BLaER1 (cell line): Measurements from ENCODE around the gene MRPS23.

Experiments
- H3K27ac ChIP-seq: shearing (Covaris generic); formaldehyde crosslinking; 2 replicates; pipeline ENCODE4 v1.8.1; 2022
- H3K27me3 ChIP-seq: shearing (Covaris generic); formaldehyde crosslinking; 2 replicates; pipeline ENCODE4 v1.8.1; 2022
- H3K36me3 ChIP-seq: shearing (Covaris generic); formaldehyde crosslinking; 2 replicates; pipeline ENCODE4 v1.8.1; 2022
- H3K4me1 ChIP-seq: shearing (Covaris generic); formaldehyde crosslinking; 2 replicates; pipeline ENCODE4 v1.8.1; 2022
- H3K4me2 ChIP-seq: shearing (Covaris generic); formaldehyde crosslinking; 2 replicates; pipeline ENCODE4 v1.8.1; 2022
- H3K4me3 ChIP-seq: shearing (Covaris generic); formaldehyde crosslinking; 2 replicates; pipeline ENCODE4 v1.8.1; 2022
- H3K9ac ChIP-seq: shearing (Covaris generic); formaldehyde crosslinking; 2 replicates; pipeline ENCODE4 v1.8.1; 2022
- H3K9me3 ChIP-seq: shearing (Covaris generic); formaldehyde crosslinking; 2 replicates; pipeline ENCODE4 v1.8.1; 2022
- H4K20me1 ChIP-seq: shearing (Covaris generic); formaldehyde crosslinking; 2 replicates; pipeline ENCODE4 v1.8.1; 2022
- Cebpa-rat ChIP-seq: shearing (Covaris generic); IDR thresholded peaks from 2 replicates; pipeline ENCODE4 v1.8.1; 2022

The MRPS23 gene

DNA sequence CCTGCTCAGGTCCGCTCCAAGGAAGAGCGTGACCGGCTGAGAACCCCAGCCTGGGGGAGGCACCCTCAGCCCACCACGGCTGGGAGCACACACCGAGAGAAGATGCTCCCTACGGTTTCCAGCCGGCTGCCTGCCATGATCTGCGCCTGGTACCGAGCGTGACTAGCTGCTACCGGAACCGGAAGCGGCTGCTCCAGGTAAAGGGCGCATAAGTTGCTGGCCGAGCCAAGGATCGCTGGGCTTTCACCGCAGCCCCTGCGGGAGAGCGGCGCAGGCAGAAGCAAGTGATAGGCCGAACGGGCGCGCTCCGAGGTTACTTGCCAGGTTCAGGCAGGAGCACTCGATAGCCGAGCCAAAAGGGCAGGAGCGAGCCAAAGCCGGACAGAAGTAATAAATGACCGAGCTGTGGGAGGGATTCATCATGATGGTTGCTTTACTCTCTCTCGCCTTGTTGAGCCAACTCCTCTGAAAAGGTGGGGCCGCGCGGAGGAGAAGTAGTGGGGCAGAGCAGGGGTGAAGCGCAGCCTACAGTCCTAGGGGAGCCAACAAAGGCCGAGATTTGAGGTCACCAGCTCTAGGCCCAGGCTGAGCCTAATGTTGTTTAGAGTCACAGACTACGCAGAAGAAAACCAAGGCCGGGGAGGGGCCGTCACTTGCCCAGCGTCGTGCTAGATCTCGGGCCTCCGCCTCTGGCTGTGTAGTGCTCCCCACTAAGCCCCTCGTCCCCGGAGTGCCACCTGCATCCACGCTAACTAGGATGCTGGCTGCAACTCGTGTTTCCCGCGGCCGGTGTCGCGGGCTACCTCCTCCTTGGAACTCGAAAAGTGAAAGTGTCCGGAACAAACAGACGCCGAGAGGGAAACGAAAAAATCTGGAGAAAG, at the start of gene MRPS23:
Gene MRPS23, minus strand, starts transcription at position 171 of the 881 bp plus-strand sequence. Its CDS starts 34 bp downstream, at position 137.
- H3K27ac ChIP-seq: peak within 1 kb of the TSS; percentile 88
- peaks cover 32% of the 10 kb centered on the region for H3K36me3 ChIP-seq
- H3K27me3 ChIP-seq: no peaks in the 10 kb centered on the region
- no peak for TF ChIP-seq Cebpa-rat
- H3K4me1 ChIP-seq: peaks cover 40% of the 10 kb centered on the region
- H3K4me3 ChIP-seq: peak within 1 kb of the TSS; percentile 85
- peak within 1 kb of the TSS; percentile 87 for H3K9ac ChIP-seq
- H3K4me2 ChIP-seq: peak within 1 kb of the TSS; percentile 97
- H3K9me3 ChIP-seq: no peaks in the 10 kb centered on the region
- H4K20me1 ChIP-seq: peaks cover 5% of the 10 kb centered on the region; the same call in 1 of the 2 replicates

DNA sequence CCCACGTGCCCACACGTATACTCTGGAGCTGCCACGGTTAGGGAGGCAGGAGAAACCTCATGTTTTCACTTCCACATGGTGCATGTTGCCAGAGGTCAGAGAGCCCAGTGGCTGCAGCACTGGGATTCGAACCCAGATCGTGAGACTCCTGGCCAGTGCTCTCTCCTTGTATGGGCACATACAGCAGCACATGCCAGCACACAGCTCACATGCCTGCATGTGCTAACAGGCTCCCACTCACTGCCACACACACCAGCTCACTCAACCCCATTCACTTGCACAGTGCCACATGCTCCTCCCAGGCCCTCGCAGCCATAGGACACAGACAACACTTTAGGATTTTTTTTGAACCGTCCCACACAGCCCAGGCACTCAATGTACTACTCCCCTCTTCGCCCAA, 49.5 kb upstream of the MRPS23 start:
- no peak for TF ChIP-seq Cebpa-rat
- Histone ChIP-seq H3K27me3 (no peaks in the 10 kb centered on the region), H3K27ac (peak overlapping the region; percentile 71), H3K4me2 (peak overlapping the region; percentile 68), H3K9me3 (no peaks in the 10 kb centered on the region), H3K4me3 (no peak overlapping the region), H3K9ac (peak overlapping the region; percentile 44; the same call in 1 of the 2 replicates), H4K20me1 (no peaks in the 10 kb centered on the region), H3K36me3 (no peaks in the 10 kb centered on the region), H3K4me1 (peaks cover 86% of the 10 kb centered on the region)

DNA sequence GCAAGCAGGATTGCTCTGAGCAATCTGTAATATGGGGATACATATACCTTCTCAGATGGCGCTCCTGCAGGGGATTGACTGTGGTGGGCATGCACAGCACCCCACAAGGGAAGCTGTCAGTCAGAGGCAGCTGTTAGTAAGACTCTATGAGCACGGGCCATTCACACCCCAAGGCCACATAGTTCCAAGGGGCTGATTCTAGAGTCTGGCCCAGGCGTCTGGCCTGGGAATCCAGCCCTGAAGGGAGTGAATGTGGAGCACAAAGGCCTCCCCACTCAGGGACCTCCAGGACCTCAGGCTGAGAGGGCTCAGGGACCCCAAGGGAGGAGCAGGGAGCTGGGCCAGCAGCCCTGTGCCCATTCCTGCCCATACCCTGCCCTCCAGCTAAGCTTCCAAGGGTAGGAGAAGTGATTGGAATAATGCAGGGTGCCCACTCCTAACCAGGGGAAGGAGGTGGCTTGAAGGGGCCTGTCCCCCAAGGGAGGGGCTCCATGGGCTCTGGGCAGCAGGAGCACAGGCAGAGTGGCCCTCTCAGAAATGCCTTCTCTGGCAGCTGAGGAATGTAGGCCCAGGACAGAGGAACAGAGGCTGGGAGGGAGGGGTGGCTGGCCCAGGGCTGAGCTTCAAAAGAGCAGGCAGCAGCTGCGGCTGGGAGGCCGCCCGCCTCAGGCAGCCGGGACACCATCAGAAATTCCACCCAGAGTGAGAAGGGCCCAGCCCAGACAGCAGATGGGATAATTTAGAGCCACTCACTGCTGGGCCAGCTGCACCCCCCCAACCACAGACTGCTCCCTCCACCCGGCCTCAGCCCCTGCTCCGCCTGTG, 48.9 kb upstream of the MRPS23 start:
- H4K20me1 ChIP-seq: no peaks in the 10 kb centered on the region
- no peaks in the 10 kb centered on the region for H3K36me3 ChIP-seq
- no peak overlapping the region for H3K4me3 ChIP-seq
- H3K4me2 ChIP-seq: peak overlapping the region; percentile 68
- no peak for TF ChIP-seq Cebpa-rat
- H3K27me3 ChIP-seq: no peaks in the 10 kb centered on the region
- no peaks in the 10 kb centered on the region for H3K9me3 ChIP-seq
- H3K27ac ChIP-seq: peak overlapping the region; percentile 45
- peak overlapping the region; percentile 44 for H3K9ac ChIP-seq
- H3K4me1 ChIP-seq: peaks cover 86% of the 10 kb centered on the region

- TF ChIP-seq Cebpa-rat: no peak
- Histone ChIP-seq H3K27ac (no peak overlapping the region), H3K27me3 (no peaks in the 10 kb centered on the region), H3K9ac (no peak overlapping the region), H3K9me3 (no peaks in the 10 kb centered on the region), H3K36me3 (no peaks in the 10 kb centered on the region), H3K4me1 (peaks cover 82% of the 10 kb centered on the region), H3K4me2 (no peak overlapping the region), H4K20me1 (no peaks in the 10 kb centered on the region), H3K4me3 (no peak overlapping the region)
Observed at GRCh38 chr17:57895382-57896060, 45.7 kb upstream of the MRPS23 start.

- no peak overlapping the region for H3K4me2 ChIP-seq
- no peaks in the 10 kb centered on the region for H3K27me3 ChIP-seq
- H3K36me3 ChIP-seq: no peaks in the 10 kb centered on the region
- H3K4me3 ChIP-seq: no peak overlapping the region
- no peaks in the 10 kb centered on the region for H3K9me3 ChIP-seq
- no peaks in the 10 kb centered on the region for H4K20me1 ChIP-seq
- H3K9ac ChIP-seq: no peak overlapping the region
- peaks cover 82% of the 10 kb centered on the region for H3K4me1 ChIP-seq
- H3K27ac ChIP-seq: no peak overlapping the region
- TF ChIP-seq Cebpa-rat: no peak
Observed at GRCh38 chr17:57894848-57895247, 45.0 kb upstream of the MRPS23 start.

DNA sequence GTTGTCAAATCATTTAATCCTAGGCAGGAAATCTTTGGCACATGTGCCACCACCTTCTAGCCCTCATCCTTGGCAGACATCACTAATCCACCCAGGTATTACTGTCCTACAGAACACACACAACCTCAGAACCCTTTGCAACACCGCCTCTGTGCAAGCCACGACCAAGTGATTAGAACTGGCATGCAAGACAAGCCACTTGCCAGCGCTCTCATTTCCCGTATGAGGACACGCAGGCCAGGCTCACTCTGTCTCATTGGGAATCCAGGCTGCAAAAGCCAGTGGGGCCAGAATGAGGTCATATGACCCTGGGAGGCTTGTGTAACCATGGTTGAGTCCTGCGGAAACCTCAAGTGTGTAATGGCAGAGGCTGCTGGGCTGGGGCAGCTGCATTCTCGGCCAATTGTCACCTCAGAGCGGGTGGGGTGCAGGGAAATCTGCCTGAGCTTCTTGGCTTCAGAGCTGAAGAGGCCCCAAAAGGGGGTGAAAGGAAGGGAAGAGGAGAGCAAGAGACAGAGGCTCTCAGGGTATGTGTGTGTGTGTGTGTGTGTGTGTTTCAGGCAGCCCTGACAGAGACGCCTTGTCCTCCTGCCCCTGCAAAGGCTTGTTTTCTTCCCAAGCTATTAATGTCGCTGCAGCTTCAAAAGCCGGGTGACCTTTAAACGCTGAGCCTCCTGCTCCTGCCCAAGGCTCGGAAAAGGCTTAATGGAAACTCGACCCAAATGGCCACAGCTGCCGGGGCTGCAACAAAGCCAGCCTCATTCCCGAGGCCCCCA, 43.2 kb upstream of the MRPS23 start:
- Histone ChIP-seq H3K27me3 (no peaks in the 10 kb centered on the region), H3K9ac (peak overlapping the region; percentile 72), H4K20me1 (no peaks in the 10 kb centered on the region), H3K36me3 (no peaks in the 10 kb centered on the region), H3K9me3 (no peaks in the 10 kb centered on the region), H3K4me2 (peak overlapping the region; percentile 84), H3K4me3 (peak overlapping the region; percentile 17; the same call in 1 of the 2 replicates), H3K4me1 (peaks cover 79% of the 10 kb centered on the region), H3K27ac (peak overlapping the region; percentile 85)
- peak; percentile 79; the same call in 1 of the 2 replicates for TF ChIP-seq Cebpa-rat

- H3K9ac ChIP-seq: no peak overlapping the region; the same call in 1 of the 2 replicates
- no peak for TF ChIP-seq Cebpa-rat
Observed at GRCh38 chr17:57892146-57892819, 42.4 kb upstream of the MRPS23 start.

DNA sequence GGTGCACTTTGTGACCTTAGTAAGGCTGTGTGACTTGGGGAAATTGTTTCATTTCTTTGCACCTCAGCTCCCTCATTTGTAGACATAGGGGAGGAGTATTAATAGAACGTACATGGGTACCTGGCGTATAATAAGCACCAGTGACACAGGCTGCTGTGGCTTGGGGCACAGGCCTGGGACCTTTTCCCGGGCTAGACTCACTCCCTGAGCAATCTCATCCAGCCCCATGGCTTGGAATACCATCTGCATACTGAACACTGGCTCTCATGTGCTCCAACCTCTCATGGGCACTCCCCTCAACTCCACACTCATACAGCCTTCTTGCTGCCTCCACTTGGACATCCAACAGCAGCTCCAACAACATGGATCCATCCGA, 41.0 kb upstream of the MRPS23 start:
- Histone ChIP-seq H3K4me2 (peak overlapping the region; percentile 44), H3K27ac (peak overlapping the region; percentile 53; the same call in 1 of the 2 replicates), H4K20me1 (no peaks in the 10 kb centered on the region), H3K4me3 (no peak overlapping the region), H3K4me1 (peaks cover 68% of the 10 kb centered on the region), H3K9ac (no peak overlapping the region; the same call in 1 of the 2 replicates), H3K27me3 (no peaks in the 10 kb centered on the region), H3K36me3 (no peaks in the 10 kb centered on the region), H3K9me3 (no peaks in the 10 kb centered on the region)
- no peak for TF ChIP-seq Cebpa-rat

More at GRCh38 chr17:57892146-57892819, 42.4 kb upstream of the MRPS23 start:
- Histone ChIP-seq H4K20me1 (no peaks in the 10 kb centered on the region), H3K9me3 (no peaks in the 10 kb centered on the region), H3K4me2 (peak overlapping the region; percentile 84), H3K4me1 (peaks cover 72% of the 10 kb centered on the region), H3K27ac (peak overlapping the region; percentile 85; the same call in 1 of the 2 replicates), H3K36me3 (no peaks in the 10 kb centered on the region), H3K27me3 (no peaks in the 10 kb centered on the region), H3K4me3 (no peak overlapping the region)
